ENCODE measurements around the gene AMN1. TPM values are rescaled to one million over a fixed set of nuclear protein-coding genes. Genes with fewer than 3 reads are reported as not detected.

AMN1 gene
- total RNA-seq, 4 donors from 2014 or later = 1.9 to 6.7 (median 5.7) TPM

DNA sequence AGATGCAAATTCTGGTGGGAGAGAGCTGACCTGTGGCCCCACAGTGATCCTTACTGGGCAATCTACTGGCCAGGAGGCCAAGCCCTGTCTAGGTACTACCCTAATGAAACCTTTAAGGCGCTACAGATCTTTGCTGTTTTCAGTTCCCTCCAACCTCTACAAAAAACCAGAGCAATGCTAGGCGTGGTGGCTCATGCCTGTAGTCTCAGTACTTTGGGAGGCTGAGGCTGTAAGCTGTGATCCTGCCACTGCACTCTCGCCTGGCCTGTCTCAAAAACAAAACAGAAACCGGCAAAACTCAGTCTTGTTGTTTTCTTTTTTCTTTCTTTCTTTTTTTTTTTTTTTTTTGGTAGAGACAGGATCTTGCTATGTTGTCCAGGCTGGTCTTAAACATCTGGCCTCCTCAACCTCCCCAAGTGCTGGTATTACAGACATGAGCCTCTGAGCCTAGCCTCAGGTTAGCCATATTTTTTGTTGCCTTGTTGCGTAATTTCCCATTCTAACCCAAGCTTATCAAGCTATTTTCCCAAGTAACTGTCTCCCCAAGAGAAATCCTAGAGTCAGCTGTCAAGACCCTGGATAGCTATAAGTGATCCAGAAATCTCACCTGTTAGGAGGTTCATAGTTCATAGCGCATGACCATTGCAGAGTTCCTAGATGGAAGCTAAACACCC lies 66.5 kb downstream of the AMN1 start:
- 87 to 91% methylated on average over 5 to 6 of the region's 6 CpGs for WGBS, 2 donors
- H3K27me3 ChIP-seq = no peaks in the 10 kb centered on the region
- H3K9me3 ChIP-seq = peaks cover 0 to 10% (median 0%) of the 10 kb centered on the region in 3 donors

DNA sequence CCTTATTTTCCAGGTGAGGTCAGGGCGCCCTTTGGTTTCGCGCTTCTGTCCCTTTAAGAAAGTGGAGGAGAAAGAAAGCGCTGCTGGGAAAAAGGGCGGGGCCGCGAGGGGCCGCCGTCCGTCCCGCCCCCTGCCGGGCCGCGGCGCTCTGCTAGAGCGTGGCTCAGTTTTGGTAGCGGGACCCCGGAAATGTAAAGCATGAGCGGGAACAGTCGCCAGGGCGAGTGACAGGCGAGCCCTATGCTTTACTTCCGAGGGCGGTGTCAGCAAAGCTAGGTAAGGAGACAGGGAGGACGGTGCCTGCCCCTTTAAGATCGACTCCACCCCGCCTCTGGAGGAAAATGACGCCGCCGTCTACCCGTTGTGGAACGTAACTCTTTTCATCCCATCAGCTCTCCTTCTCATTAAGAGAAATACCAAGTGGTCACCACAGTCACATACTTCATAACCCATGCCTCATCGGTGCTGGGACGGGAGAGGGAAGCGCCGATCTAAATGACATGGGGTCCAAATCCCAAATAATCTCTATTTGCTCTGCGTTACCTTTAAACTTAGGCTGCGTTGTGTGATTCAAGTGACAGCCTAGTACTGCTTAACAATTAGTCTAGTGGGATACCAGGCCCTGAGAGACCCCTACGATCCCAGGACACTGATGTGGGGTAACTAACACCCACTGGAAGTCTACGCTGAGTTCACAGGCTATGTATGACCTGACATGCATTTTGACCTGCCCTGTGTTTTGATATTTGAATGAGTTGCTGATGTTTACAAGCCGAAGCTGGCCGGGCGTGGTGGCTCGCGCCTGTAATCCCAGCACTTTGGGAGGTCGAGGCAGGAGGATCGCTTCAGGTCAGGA lies 69.5 kb downstream of the AMN1 start, which contains the start of gene ETFBKMT:
TSS of gene ETFBKMT (plus strand) at position 602 of the 856 bp plus-strand sequence. CDS start 2,266 bp downstream, outside the sequence.
- H3K9me3 ChIP-seq = no peaks in the 10 kb centered on the region
- DNase-seq = peak; percentile 63
- no peaks in the 10 kb centered on the region for H3K27me3 ChIP-seq
- H3K36me3 ChIP-seq = peaks cover 0 to 10% (median 0%) of the 10 kb centered on the region in 3 donors
- H3K4me1 ChIP-seq = peaks cover 3 to 61% (median 4%) of the 10 kb centered on the region in 3 donors
- peak within 1 kb of the TSS; percentile 50 to 79 (median 68) for H3K4me3 ChIP-seq
- TF ChIP-seq POLR2A (IDR thresholded peaks at IDR 0.05) (peak in 3 of 4 donors; percentile 28 to 73 (median 51)), CTCF (IDR thresholded peaks at IDR 0.05) (peak; percentile 42 to 89 (median 58))
- peak within 1 kb of the TSS; percentile 95 to 98 (median 97) for H3K27ac ChIP-seq
- WGBS, 2 donors = 1 to 2% methylated on average over 18 to 26 of the region's 47 CpGs
- intact Hi-C loops (cut with DNase I) = no loop called here

More for the DNA sequence above, 66.5 kb downstream of the AMN1 start:
- peaks cover 0 to 10% (median 0%) of the 10 kb centered on the region in 3 donors for H3K36me3 ChIP-seq
- intact Hi-C loops (cut with DNase I) = no loop called here
- H3K4me3 ChIP-seq = no peak overlapping the region
- no peak overlapping the region for H3K27ac ChIP-seq
- TF ChIP-seq POLR2A (IDR thresholded peaks at IDR 0.05) (no peak), CTCF (IDR thresholded peaks at IDR 0.05) (no peak)
- no peak for DNase-seq
- peaks cover 3 to 34% (median 4%) of the 10 kb centered on the region in 3 donors for H3K4me1 ChIP-seq

- intact Hi-C loops (cut with DNase I) = no loop called here
- H3K9me3 ChIP-seq = no peaks in the 10 kb centered on the region
- peak overlapping the region; percentile 95 to 98 (median 97) for H3K27ac ChIP-seq
- H3K4me3 ChIP-seq = peak overlapping the region; percentile 50 to 79 (median 68)
- H3K4me1 ChIP-seq = peaks cover 3 to 63% (median 6%) of the 10 kb centered on the region in 3 donors
- TF ChIP-seq POLR2A (IDR thresholded peaks at IDR 0.05) (no peak), CTCF (IDR thresholded peaks at IDR 0.05) (no peak)
- no peaks in the 10 kb centered on the region for H3K27me3 ChIP-seq
- peaks cover 0 to 10% (median 0%) of the 10 kb centered on the region in 3 donors for H3K36me3 ChIP-seq
- WGBS, 2 donors = 12 to 13% methylated on average over 11 of the region's 11 CpGs
- DNase-seq = no peak
Measured at GRCh38 chr12:31658471-31659086, 70.2 kb downstream of the AMN1 start.

- no peak for TF ChIP-seq POLR2A (IDR thresholded peaks at IDR 0.05)
- TF ChIP-seq CTCF (IDR thresholded peaks at IDR 0.05) = peak in 3 of 6 experiments; percentile 13 to 34 (median 15)
- 31 to 52% methylated on average over 1 of the region's 1 CpG for WGBS, 2 donors
- H3K27ac ChIP-seq = peak overlapping the region; percentile 67 to 81 (median 78)
- intact Hi-C loops (cut with DNase I) = no loop called here
- no peaks in the 10 kb centered on the region for H3K36me3 ChIP-seq
- no peaks in the 10 kb centered on the region for H3K9me3 ChIP-seq
- DNase-seq = no peak
- H3K4me1 ChIP-seq = peaks cover 3 to 71% (median 8%) of the 10 kb centered on the region in 3 donors
- no peak overlapping the region for H3K4me3 ChIP-seq
- no peaks in the 10 kb centered on the region for H3K27me3 ChIP-seq
Measured at GRCh38 chr12:31655792-31656191, 73.0 kb downstream of the AMN1 start.
